ENCODE measurements around the gene FAM199X. TPM values are rescaled to one million over a fixed set of nuclear protein-coding genes. Genes with fewer than 3 reads are reported as not detected.

The FAM199X gene
- total RNA-seq, 1 experiment from 2014 or later: 31.9 TPM

GRCh38 chrX:104172788-104173187, 6.5 kb downstream of the FAM199X start:
- no peak overlapping the region for H3K27ac Mint-ChIP-seq (ENCODE audit: unreplicated experiment)
- DNase-seq: no peak
- BruUV-seq (replicated peaks): no TSS peak

GRCh38 chrX:104173841-104174240, 7.6 kb downstream of the FAM199X start:
- CTCF ChIA-PET: no interaction called here
- no peak overlapping the region for H3K4me3 Mint-ChIP-seq (ENCODE audit: low read depth, unreplicated experiment)
- TF ChIP-seq CTCF (IDR thresholded peaks at IDR 0.05; ENCODE audit: unreplicated experiment): no peak
- H3K36me3 Mint-ChIP-seq (ENCODE audit: insufficient read depth, unreplicated experiment): peaks cover 19% of the 10 kb centered on the region
- no peak overlapping the region for H3K27ac Mint-ChIP-seq (ENCODE audit: unreplicated experiment)
- no peak for DNase-seq
- no peaks in the 10 kb centered on the region for H3K9me3 Mint-ChIP-seq (ENCODE audit: low read depth, unreplicated experiment)
- H3K27me3 Mint-ChIP-seq (ENCODE audit: unreplicated experiment): no peaks in the 10 kb centered on the region
- intact Hi-C loops (cut with micrococcal nuclease; ENCODE audit: unreplicated experiment): no loop called here
- BruUV-seq (replicated peaks): no TSS peak
- H3K4me1 Mint-ChIP-seq (ENCODE audit: low read depth, unreplicated experiment): peaks cover 14% of the 10 kb centered on the region

More at GRCh38 chrX:104172788-104173187, 6.5 kb downstream of the FAM199X start:
- CTCF ChIA-PET: no interaction called here
- Mint-ChIP-seq H3K9me3 (ENCODE audit: low read depth, unreplicated experiment) (no peaks in the 10 kb centered on the region), H3K4me1 (ENCODE audit: low read depth, unreplicated experiment) (peaks cover 24% of the 10 kb centered on the region), H3K27me3 (ENCODE audit: unreplicated experiment) (no peaks in the 10 kb centered on the region), H3K4me3 (ENCODE audit: low read depth, unreplicated experiment) (no peak overlapping the region), H3K36me3 (ENCODE audit: insufficient read depth, unreplicated experiment) (peaks cover 27% of the 10 kb centered on the region)
- no peak for TF ChIP-seq CTCF (IDR thresholded peaks at IDR 0.05; ENCODE audit: unreplicated experiment)
- intact Hi-C loops (cut with micrococcal nuclease; ENCODE audit: unreplicated experiment): no loop called here

- no peak for TF ChIP-seq CTCF (IDR thresholded peaks at IDR 0.05; ENCODE audit: unreplicated experiment)
- DNase-seq: no peak
- Mint-ChIP-seq H3K27ac (ENCODE audit: unreplicated experiment) (no peak overlapping the region), H3K27me3 (ENCODE audit: unreplicated experiment) (no peaks in the 10 kb centered on the region), H3K9me3 (ENCODE audit: low read depth, unreplicated experiment) (no peaks in the 10 kb centered on the region), H3K4me3 (ENCODE audit: low read depth, unreplicated experiment) (no peak overlapping the region), H3K36me3 (ENCODE audit: insufficient read depth, unreplicated experiment) (peaks cover 11% of the 10 kb centered on the region), H3K4me1 (ENCODE audit: low read depth, unreplicated experiment) (no peaks in the 10 kb centered on the region)
- BruUV-seq (replicated peaks): no TSS peak
- CTCF ChIA-PET: no interaction called here
- intact Hi-C loops (cut with micrococcal nuclease; ENCODE audit: unreplicated experiment): no loop called here
Observed at GRCh38 chrX:104183685-104184084, 17.4 kb downstream of the FAM199X start.

- intact Hi-C loops (cut with micrococcal nuclease; ENCODE audit: unreplicated experiment): no loop called here
- no TSS peak for BruUV-seq (replicated peaks)
- DNase-seq: no peak
- Mint-ChIP-seq H3K36me3 (ENCODE audit: insufficient read depth, unreplicated experiment) (peaks cover 14% of the 10 kb centered on the region), H3K4me3 (ENCODE audit: low read depth, unreplicated experiment) (no peak overlapping the region), H3K27ac (ENCODE audit: unreplicated experiment) (no peak overlapping the region), H3K27me3 (ENCODE audit: unreplicated experiment) (no peaks in the 10 kb centered on the region), H3K4me1 (ENCODE audit: low read depth, unreplicated experiment) (no peaks in the 10 kb centered on the region), H3K9me3 (ENCODE audit: low read depth, unreplicated experiment) (no peaks in the 10 kb centered on the region)
- TF ChIP-seq CTCF (IDR thresholded peaks at IDR 0.05; ENCODE audit: unreplicated experiment): no peak
- CTCF ChIA-PET: no interaction called here
Observed at GRCh38 chrX:104187931-104188330, 21.7 kb downstream of the FAM199X start.
